ENCODE data around the gene TDRD7.

DNA sequence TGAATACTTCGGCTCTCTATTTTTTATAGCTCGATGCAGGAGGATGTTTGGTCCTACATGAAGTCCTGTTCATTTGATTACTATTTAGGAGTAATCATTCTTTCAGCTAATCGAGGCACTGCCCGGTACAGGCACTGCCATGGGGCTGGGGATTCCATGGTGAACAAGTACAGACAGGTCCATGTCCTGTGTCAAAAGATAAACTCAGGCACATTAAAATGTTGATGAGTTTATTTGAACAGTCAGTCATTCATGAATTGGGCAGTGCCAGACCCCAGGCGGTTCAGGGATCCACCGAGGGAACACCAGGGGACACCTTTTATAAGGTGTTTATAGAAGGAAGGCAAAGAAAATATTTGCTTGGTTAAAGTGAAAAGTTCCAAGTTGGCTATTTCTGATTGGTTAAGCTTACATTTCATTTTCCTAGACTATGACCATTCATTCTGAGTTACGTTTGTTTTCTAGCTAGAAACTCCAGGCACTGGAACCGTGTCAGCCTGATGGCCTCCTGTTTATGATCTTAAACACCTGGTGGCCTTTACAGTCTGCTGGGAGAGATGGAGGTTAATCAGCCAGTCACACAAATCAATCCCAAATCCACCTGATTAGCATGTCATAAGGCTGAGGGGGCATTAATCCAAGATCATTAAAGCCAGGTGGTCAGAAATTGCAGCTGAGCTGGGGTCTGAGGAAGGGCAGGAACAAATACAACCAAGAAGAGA is 47.0 kb upstream of the TDRD7 start:
- no peak for TF ChIP-seq TCF7 (CRISPR knock-in tag; IDR thresholded peaks at IDR 0.05; ENCODE audit: low read depth)
- TF ChIP-seq, protein P1, sequence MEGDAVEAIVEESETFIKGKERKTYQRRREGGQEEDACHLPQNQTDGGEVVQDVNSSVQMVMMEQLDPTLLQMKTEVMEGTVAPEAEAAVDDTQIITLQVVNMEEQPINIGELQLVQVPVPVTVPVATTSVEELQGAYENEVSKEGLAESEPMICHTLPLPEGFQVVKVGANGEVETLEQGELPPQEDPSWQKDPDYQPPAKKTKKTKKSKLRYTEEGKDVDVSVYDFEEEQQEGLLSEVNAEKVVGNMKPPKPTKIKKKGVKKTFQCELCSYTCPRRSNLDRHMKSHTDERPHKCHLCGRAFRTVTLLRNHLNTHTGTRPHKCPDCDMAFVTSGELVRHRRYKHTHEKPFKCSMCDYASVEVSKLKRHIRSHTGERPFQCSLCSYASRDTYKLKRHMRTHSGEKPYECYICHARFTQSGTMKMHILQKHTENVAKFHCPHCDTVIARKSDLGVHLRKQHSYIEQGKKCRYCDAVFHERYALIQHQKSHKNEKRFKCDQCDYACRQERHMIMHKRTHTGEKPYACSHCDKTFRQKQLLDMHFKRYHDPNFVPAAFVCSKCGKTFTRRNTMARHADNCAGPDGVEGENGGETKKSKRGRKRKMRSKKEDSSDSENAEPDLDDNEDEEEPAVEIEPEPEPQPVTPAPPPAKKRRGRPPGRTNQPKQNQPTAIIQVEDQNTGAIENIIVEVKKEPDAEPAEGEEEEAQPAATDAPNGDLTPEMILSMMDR (IDR thresholded peaks at IDR 0.05), result no peak
- TF ChIP-seq SP1 (CRISPR knock-in tag; conservative IDR thresholded peaks at IDR 0.05), result no peak
- no peak for TF ChIP-seq ZNF416 (CRISPR knock-in tag; IDR thresholded peaks at IDR 0.05)
- TF ChIP-seq, protein P2, sequence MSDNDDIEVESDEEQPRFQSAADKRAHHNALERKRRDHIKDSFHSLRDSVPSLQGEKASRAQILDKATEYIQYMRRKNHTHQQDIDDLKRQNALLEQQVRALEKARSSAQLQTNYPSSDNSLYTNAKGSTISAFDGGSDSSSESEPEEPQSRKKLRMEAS (CRISPR knock-in tag; IDR thresholded peaks at IDR 0.05), result no peak

All from WTC11 (cell line).